Measurements from ENCODE around the gene GCAT. TPM values are rescaled to one million over a fixed set of nuclear protein-coding genes. Genes with fewer than 3 reads are reported as not detected.

The GCAT gene
- total and polyA plus RNA-seq, 2 of the 13 experiments (the other 11 are each of a cell fraction or from before 2014, with no cell fraction given): 28.0 to 50.3 TPM

DNA sequence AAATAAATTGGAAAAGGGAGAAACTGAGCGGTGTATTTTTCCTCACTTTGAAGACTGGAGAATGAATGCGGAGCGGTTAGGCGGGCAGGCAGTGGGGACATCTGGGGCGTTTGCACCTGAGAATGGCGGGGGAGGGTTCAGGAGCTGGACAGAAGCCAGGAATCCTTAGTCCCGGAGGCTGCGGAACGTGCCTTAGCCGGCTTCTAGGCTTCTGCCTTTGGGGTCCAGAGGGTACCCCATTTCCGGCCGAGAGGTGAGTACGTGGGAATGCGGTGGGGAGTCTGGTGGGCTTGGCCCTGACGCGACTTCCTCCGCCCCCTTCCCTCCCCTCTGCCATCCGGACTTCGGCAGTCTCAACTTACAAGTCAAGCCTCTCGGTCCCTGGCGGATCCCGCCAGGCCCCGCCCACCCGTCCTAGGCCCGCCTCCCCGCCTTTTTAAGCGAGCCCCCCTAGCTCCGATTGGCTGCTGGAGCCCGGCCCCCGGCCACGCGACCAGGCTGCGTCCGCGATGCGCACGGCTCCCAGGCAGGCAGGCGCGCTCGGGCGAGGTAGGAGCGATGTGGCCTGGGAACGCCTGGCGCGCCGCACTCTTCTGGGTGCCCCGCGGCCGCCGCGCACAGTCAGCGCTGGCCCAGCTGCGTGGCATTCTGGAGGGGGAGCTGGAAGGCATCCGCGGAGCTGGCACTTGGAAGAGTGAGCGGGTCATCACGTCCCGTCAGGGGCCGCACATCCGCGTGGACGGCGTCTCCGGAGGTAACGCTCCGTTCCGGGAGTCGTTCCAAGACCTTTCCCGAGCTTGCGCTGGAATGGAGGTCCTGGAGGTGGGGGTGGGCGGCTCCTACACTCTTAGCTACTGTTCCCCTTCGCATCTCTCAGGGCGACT is at the start of gene GCAT (continued):
- TF ChIP-seq, protein P1, sequence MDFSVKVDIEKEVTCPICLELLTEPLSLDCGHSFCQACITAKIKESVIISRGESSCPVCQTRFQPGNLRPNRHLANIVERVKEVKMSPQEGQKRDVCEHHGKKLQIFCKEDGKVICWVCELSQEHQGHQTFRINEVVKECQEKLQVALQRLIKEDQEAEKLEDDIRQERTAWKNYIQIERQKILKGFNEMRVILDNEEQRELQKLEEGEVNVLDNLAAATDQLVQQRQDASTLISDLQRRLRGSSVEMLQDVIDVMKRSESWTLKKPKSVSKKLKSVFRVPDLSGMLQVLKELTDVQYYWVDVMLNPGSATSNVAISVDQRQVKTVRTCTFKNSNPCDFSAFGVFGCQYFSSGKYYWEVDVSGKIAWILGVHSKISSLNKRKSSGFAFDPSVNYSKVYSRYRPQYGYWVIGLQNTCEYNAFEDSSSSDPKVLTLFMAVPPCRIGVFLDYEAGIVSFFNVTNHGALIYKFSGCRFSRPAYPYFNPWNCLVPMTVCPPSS (IDR thresholded peaks at IDR 0.05): no peak
- TF ChIP-seq RXRA (CRISPR knock-in tag; IDR thresholded peaks at IDR 0.05) (peak; percentile 51), MBD4 (IDR thresholded peaks at IDR 0.05; ENCODE audit: borderline replicate concordance, low read length) (no peak), NR1H2 (CRISPR knock-in tag; IDR thresholded peaks at IDR 0.05; ENCODE audit: borderline replicate concordance, low read depth) (no peak), CENPBD1 (CRISPR knock-in tag; IDR thresholded peaks at IDR 0.05; ENCODE audit: borderline replicate concordance, low read depth) (no peak), ZNF543 (CRISPR knock-in tag; IDR thresholded peaks at IDR 0.05) (no peak; the same call in 1 of the 2 replicates), RBM39 (IDR thresholded peaks at IDR 0.05; ENCODE audit: low read depth, low read length, poor library complexity, severe bottlenecking) (peak; percentile 65), HIC2 (CRISPR knock-in tag; IDR thresholded peaks at IDR 0.05; ENCODE audit: low read depth) (no peak), ELF4 (CRISPR knock-in tag; IDR thresholded peaks at IDR 0.05; ENCODE audit: borderline replicate concordance) (no peak), SP140L (CRISPR knock-in tag; IDR thresholded peaks at IDR 0.05; ENCODE audit: borderline replicate concordance) (0 out of 2 replicates have a peak, but pooled peaks have one; percentile 59), ZNF761 (CRISPR knock-in tag; conservative IDR thresholded peaks at IDR 0.05) (0 out of 2 replicates have a peak, but pooled peaks have one; percentile 33), ZNF296 (CRISPR knock-in tag; conservative IDR thresholded peaks at IDR 0.05) (no peak), HHEX (CRISPR knock-in tag; IDR thresholded peaks at IDR 0.05) (no peak), KLF12 (CRISPR knock-in tag; IDR thresholded peaks at IDR 0.05; ENCODE audit: borderline replicate concordance) (no peak; the same call in 1 of the 2 replicates), ISL2 (CRISPR knock-in tag; IDR thresholded peaks at IDR 0.05) (peak; percentile 49; the same call in 1 of the 2 replicates), ZFP1 (CRISPR knock-in tag; IDR thresholded peaks at IDR 0.05) (no peak), ZNF784 (CRISPR knock-in tag; IDR thresholded peaks at IDR 0.05; ENCODE audit: borderline replicate concordance) (no peak), ZNF256 (CRISPR knock-in tag; conservative IDR thresholded peaks at IDR 0.05) (no peak), ZNF3 (CRISPR knock-in tag; IDR thresholded peaks at IDR 0.05) (no peak), STAG1 (CRISPR knock-in tag; IDR thresholded peaks at IDR 0.05) (no peak), SOX5 (CRISPR knock-in tag; IDR thresholded peaks at IDR 0.05; ENCODE audit: borderline replicate concordance) (no peak), TEAD2 (CRISPR knock-in tag; IDR thresholded peaks at IDR 0.05) (no peak), MED1 (CRISPR knock-in tag; IDR thresholded peaks at IDR 0.05) (peak; percentile 83), ADNP (CRISPR knock-in tag; IDR thresholded peaks at IDR 0.05) (no peak)
- TF ChIP-seq, protein P2, sequence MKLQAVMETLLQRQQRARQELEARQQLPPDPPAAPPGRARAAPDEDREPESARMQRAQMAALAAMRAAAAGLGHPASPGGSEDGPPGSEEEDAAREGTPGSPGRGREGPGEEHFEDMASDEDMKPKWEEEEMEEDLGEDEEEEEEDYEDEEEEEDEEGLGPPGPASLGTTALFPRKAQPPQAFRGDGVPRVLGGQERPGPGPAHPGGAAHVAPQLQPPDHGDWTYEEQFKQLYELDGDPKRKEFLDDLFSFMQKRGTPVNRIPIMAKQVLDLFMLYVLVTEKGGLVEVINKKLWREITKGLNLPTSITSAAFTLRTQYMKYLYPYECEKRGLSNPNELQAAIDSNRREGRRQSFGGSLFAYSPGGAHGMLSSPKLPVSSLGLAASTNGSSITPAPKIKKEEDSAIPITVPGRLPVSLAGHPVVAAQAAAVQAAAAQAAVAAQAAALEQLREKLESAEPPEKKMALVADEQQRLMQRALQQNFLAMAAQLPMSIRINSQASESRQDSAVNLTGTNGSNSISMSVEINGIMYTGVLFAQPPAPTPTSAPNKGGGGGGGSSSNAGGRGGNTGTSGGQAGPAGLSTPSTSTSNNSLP (IDR thresholded peaks at IDR 0.05; ENCODE audit: low read depth, low read length): no peak
